ENCODE measurements around the gene PCYT2.
A peak's percentile ranks its signal among the peaks of the same experiment; 100 is the strongest.

Gene PCYT2

DNA sequence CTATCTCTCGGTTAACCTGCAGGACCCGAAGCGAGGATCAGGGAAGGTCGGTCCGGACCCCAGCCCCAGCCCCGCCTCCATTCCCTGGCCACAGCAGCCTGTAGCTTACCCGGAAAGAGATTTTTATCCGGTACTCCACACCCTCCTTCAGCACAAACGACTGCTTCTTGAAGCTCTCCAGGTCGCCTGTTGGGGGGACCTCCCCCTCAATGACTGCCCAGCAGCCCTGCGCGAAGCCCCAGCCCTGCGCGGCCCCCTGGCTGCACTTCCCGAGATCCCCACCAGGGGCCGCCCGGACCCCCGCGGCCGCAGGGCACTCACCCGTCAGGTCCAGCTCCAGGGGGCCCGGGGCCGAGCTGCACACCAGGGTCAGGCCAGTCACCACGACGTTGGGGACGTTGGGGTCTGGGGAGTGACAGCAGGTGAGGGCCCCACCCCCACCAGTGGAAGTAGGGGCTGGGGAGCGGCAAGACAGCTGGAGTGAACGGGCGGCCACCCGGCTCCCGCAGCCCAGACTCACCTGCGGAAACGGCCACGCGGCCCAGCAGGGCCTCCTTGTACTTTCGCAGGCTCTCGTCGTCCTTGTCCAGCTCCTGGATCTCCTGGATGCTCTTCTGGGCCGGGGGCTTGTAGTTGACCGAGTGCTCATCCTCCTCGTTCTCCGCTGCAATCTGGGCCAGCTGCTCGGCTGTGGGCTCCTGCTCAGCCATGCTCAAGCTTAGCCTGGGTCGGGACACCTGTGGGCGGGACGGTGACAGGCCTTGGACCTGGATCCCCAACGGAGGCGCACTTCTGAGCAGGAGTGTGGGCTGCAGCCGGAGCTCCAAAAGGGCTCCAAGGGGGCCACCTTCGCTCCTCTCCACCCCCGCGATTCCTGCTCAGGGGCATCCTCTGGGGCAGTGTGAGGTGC is 41.7 kb downstream of the PCYT2 start:
- DNase-seq (ENCODE audit: low read depth) = no peak

GRCh38 chr17:81868674-81869220 is 42.5 kb downstream of the PCYT2 start:
- no peak for DNase-seq (ENCODE audit: low read depth)

DNA sequence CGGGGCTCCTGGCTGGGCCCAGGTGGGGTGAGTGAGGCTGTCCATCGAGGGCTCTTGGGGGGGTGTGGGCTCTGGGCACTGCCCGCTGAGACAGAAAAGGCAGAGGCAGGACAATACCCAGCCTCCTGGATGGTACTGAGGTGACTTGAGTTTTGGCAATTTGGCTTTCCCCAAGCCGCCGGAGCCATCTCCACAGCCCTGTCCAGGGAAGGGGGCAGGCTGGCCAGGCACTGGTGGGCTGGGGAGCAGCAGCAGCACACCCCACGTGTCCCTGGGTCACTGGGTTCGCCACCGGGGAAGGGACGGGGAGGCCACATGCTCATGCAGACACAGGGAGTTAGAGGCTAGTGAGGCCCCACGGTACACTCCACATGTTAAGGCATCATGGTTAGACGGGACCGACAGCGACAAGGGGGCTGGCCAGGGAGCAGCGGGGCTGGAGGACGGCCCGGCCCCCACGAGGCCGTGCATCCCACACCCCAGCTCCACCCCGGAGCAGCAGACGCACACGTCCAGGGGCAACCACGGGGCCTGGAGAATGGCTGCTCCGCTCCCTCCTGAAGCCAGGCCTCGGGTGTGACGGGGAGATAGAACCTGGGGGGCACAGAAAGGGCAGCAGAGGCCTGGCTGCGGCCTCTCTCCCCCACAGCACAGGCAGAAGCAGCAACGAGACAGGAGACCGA is 43.1 kb downstream of the PCYT2 start:
- no peak for DNase-seq (ENCODE audit: low read depth)

DNA sequence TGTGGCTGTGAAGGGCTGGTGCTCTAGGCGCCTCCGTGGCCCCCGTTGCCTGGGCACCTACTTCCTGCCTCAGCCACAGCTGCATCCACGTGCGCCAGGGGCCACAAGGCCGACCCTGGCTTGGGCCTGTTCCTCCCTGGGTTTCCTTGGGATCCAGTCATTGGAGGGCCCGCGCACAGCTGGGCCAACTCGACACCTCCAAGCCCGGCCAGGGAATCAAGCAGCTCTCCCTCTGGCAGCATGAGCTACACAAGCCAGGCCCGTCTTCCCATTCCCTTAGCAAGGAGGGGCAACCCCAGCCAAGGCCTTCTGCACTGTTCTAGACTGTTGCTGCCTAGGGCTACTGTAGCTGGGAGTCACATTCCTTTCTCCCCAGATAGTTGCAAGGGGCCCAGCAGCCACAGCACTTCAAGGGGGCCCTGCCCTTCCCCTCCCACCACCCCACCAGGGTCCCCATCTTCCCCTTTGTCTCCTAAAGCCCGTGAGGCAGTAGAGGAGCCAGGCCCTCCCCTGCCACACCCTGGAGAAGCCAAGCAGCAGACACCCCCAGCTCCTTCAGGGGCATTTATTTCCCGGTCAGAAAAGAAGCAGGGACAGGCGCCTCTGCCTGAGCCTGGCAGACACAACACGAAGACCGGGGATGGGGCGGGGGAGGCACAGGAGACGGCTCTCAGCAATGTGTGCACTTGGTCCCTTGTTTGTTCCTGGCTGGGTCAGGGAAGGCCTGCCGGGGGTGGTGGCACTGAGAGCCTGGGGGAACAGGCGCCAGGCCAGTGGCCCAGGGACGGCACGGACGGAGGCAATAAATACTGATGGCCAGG is 43.8 kb downstream of the PCYT2 start:
- no peak for DNase-seq (ENCODE audit: low read depth)

- DNase-seq (ENCODE audit: low read depth) = no peak
Measured at GRCh38 chr17:81866440-81867169, 44.6 kb downstream of the PCYT2 start.

DNA sequence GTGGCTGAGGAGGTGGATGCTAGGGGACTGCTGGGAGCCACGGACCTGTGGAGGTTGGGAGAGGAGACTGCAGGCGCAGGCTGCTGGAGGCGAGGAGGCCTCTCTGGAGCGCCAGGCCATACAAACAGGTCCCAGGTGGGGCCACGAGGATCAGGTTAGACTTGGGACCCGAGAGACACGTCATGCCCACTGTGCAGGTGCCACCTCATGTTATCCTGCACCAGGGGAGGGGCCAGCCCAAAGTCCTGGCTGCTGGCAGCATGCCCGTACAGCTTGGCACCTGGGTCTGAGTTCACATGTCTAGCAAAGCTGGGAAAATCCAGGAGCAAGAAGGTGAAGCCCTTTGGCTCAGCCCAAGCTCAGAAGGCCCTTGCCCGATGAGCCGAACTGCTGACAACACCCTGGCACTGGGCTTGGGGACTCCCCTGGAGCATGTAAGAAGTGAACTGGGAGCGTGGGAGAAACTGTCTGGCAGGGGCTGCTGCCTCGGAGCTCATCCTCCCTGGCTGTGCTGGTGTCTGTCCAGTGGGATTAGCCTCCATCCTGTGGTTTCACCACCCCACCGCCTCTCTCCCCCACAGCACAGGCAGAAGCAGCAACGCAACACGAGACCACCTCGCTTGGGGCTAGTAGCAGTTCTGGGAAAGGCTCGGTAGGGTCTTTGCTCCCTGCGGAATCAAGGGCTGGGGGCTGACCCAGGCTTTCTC is 45.3 kb downstream of the PCYT2 start:
- no peak for DNase-seq (ENCODE audit: low read depth)

DNA sequence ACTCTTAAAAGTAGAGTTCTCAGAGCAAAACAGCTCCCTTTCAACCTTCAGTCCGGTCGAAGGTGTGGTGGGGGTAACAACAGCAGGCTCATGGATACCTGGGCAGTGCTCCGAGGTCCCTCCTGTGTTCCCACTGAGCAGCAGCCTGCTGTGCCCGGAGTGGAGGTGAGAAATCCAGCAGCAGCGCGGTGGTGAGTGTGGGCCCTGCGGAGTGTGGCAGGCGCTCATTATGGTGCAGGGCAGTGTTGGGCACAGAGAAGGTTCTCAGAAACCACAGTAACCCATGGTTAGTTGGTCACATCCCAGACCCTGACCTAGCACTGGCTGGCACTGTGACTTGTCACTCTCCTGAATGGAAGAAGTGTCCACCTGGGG is 45.9 kb downstream of the PCYT2 start:
- DNase-seq (ENCODE audit: low read depth) = no peak

DNA sequence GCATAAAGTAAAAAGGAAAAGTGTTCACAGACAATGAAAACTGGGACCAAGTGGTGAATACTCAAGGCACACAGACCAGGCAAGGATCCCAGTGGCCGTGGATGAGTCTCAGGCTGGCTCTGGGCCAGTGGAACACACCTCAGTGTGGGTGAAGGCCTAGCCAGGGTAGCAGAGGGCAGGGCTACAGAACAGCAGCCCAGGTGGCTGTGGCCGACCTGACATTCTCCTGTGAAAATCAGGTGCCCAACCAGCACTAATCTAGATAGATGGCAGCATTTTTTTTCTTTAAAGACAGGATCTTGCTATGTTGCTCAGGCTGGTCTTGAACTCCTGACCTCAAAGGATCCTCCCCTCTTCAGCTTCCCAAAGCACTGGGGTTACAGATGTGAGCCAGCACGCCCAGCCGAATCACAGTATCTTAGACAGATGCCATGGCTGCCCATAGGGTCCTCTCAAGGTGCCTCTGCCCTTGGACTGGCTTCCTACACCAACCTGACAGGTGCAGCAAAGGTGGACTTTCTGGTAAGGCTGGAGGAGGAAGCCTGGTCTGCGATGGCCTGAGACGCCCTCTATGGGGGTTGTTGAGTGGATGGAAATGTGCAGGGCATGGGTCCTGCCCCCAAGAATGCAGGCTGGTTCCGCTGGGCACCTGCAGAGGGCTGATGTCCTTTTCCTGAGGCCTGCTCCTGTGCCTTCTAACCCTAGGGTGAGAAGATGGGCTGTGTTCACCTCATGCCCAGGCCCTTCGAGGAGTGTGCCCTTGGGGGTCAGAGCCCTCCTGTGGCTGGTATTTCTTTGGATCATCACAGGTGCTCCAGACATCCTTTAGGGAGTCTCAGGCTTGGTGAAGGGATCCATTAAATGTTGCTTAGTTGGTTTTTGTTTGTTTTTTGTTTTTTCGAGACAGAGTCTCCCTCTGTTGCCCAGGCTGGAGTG is 47.1 kb downstream of the PCYT2 start:
- no peak for DNase-seq (ENCODE audit: low read depth)

DNA sequence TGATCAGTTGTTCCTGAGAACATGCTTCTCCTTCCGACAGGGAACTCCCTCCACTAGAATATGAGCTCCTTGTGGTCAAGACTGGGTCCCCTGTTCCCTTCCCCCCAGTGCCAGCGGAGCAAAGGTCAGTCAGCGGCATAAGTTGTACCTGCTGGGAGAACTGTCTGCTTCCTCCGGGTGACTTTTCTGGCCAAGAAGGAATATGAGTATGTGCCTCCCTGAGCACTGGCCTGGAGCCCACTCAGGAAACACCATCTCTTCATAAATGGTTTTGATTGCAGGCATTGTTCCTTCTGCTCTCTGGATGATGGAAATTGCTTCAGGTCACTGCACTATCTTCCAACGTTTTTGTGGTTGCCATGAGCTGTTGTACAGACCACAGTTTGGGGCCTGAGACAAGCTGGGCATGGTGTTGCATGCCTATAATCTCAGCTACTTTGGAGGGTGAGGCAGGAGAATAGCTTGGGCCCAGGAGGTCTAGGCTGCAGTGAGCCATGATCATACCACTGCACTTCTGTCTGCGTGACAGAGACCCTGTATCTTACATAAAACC is 48.0 kb downstream of the PCYT2 start:
- no peak for DNase-seq (ENCODE audit: low read depth)

DNA sequence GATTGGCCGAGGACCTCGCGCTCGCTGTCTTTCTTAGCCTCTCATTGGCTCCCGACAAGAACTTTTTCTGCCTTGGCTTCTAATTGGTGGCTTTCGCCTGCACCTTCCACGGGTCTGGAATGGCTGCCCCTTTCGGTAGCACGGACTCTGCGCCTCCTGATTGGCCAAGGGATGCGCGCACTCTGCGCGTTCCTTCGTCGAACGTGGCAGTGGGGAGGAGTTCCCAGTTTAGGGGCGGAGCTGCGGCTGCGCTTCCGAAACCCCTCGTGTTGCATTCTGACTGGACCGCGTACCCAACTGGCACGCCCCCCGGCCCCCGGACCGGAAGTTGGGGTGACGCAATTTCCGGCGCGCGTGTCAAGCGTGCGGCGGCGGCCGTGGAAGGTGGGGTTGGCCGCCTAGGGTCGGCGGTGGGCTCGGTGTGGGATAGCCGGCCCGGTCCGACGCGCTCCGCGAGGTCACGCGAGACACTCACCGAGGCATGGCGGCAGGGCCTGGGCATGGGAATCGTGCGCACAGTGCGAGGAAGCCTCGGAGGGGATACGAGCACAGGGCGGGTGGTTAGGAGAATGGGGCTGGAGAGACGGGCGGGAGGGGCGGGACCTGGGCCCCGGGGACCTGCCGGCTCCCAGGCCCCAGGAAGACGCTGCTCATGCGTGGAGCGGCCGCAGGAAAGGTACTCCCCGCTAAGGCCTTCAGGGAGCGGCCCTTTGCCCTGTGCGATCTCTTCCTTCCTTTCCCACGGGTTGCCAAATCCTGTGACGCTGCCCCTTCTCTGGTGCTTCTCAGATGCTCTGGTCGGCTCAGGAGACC is 50.2 kb downstream of the PCYT2 start:
- peak; percentile 98 for DNase-seq (ENCODE audit: low read depth)

DNA sequence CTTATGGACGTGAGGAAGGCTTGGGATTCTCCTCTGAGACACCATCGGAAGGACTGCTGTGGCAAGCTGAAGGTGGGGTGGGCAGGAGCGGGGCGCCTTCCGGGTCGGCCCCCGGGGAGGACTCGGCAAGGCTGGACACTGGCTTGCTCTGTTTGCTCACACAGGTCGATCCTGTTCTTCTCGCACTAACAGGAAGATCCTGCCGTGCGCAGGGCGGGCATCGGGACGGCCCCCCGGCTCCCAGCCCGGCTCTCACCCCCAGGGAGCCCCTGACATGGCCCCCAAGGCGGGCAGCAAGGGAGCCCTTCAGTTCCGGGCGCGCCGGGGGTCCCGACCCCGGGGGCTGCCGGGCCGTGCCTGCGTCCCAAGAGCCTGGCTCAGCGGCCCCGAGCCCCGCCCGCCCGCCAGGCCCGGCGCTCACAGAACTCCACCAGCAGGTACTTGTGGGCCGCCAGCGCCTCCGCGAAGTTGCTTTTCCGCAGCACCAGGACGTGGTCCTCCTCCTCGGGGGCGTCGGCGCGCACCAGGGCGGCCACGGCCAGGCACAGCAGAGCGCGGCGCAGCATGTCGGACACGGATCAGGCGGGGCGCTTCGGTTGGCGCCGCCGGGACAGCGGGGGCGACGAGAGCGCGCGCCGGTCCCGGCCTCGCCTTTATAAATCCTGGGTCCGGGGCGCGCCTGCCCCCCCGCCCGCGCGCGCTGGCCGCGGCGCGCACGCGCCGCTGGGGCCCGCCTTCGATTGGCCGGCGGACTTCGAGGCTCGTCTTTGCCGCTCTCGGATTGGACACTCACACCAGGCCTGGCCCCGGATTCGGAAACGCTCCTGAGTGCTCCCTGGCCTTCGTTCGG is 51.1 kb downstream of the PCYT2 start, which contains the start of gene P4HB:
TSS of gene P4HB (minus strand) at position 630 of the 850 bp plus-strand sequence. CDS start at position 566, 64 bp downstream.
- no peak for DNase-seq (ENCODE audit: low read depth)

GRCh38 chr17:81858967-81859905 is 52.0 kb downstream of the PCYT2 start:
- no peak for DNase-seq (ENCODE audit: low read depth)

DNA sequence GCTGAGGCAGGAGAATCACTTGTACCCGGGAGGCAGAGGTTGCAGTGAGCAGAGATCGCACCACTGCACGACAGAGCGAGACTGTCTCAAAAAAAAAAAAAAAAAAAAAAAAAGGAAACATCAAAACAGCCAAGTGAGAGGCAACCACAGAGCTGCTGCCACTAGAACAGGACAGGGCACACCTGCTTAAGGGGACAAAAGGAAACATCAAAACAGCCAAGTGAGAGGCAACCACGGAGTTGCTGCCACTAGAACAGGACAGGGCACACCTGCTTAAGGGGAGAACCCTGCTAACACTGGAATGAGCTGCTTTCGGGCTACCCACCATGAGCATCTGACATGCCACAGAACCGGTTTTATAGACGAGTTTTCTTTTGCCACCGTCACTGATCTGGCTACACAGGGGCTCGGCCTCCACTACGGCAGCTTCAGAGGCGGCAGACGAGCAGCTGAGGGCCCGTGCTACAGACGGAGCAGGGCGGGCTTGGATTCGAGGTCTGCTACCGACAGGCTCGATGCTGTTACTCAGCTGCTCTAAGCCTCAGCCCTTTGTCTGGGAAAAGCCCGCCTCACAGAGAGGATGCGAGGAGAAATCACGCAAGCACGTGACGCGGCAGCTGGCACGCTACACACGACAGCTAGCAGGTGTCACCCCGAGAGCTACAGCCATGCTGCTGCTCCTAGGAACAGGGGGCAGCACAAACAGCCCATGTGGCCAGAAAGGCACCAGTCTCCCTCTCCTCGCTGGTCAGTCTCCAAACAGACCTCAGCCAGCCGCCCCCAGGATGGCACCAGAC is 52.8 kb downstream of the PCYT2 start:
- DNase-seq (ENCODE audit: low read depth) = no peak

DNA sequence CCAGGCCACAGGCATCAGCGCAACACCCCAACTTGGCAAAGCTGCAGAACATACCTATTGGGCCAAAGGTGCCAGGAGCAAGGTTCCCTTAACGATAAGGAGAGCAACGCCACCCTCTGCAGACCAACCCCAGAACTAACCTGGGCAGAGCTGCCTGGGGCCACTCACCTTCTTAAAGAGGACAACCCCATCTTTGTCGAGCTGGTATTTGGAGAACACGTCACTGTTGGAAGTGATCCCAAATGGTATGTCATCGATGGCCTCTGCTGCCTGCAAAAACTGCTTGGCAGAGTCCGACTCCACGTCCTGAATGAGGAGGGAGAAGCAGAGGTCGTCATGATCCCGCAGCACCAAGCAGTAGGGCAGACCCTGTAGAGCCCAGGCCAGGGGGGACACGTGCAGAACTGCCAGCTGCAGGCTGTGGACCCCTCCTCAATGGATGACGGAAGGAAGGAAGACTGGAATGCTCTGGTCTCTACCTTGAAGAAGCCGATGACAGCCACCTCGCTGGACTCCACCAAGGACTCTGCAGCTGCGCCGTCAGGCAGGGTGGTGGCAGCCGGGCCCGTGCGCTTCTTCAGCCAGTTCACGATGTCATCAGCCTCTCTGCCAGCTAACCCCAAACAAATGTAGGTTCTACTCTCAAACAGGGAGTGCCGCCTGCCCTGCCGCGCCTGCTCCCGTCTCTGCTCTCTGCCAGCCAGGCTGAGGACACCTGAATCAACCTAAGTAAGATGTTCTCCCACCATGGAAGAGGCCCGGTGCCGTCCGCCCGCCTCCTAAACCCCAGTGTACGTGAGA is 56.0 kb downstream of the PCYT2 start:
- DNase-seq (ENCODE audit: low read depth) = no peak

GRCh38 chr17:81852237-81852636 is 59.0 kb downstream of the PCYT2 start:
- no peak for DNase-seq (ENCODE audit: low read depth)

Measured in T-helper 22 cell (primary cell).